ENCODE measurements around the gene KDM4B.

GRCh38 chr19:4984106-4984380 lies 15.1 kb downstream of the KDM4B start:
- TF ChIP-seq, protein P1, sequence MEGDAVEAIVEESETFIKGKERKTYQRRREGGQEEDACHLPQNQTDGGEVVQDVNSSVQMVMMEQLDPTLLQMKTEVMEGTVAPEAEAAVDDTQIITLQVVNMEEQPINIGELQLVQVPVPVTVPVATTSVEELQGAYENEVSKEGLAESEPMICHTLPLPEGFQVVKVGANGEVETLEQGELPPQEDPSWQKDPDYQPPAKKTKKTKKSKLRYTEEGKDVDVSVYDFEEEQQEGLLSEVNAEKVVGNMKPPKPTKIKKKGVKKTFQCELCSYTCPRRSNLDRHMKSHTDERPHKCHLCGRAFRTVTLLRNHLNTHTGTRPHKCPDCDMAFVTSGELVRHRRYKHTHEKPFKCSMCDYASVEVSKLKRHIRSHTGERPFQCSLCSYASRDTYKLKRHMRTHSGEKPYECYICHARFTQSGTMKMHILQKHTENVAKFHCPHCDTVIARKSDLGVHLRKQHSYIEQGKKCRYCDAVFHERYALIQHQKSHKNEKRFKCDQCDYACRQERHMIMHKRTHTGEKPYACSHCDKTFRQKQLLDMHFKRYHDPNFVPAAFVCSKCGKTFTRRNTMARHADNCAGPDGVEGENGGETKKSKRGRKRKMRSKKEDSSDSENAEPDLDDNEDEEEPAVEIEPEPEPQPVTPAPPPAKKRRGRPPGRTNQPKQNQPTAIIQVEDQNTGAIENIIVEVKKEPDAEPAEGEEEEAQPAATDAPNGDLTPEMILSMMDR (IDR thresholded peaks at IDR 0.05), result no peak
- TF ChIP-seq POLR2A (IDR thresholded peaks at IDR 0.05), result no peak
